Left lobe of liver (tissue), 1 donor: ENCODE data around the gene ZNF274. TPM values are rescaled to one million over a fixed set of nuclear protein-coding genes. Genes with fewer than 3 reads are reported as not detected.

Experiments
- total RNA-seq: library from RNA; stranded (reverse); gene quantifications from one replicate; pipeline ENCODE4 v1.2.1, GENCODE V29; 2021
- donor health status: DM: no; HTN: yes; CAD: no.

The ZNF274 gene
- total RNA-seq, 1 donor from 2014 or later: 13.7 TPM

Other genes starting within 250 kb of the ZNF274 start
- gene ZNF418, start 247.7 kb upstream of the ZNF274 start, total RNA-seq: 3.5 TPM
- 1.1 TPM for gene ZNF256, start 235.4 kb upstream of the ZNF274 start, total RNA-seq
- 1.1 TPM for gene C19orf18, start 208.5 kb upstream of the ZNF274 start, total RNA-seq
- gene ZNF606, start 180.2 kb upstream of the ZNF274 start, total RNA-seq: 9.2 TPM
- gene ZSCAN1, start 149.0 kb upstream of the ZNF274 start, total RNA-seq: not detected
- gene ZNF135, start 123.8 kb upstream of the ZNF274 start, total RNA-seq: 0.45 TPM
- gene ZSCAN18, start 84.8 kb upstream of the ZNF274 start, total RNA-seq: 15.4 TPM
- 5.7 TPM for gene ZNF329, start 32.3 kb upstream of the ZNF274 start, total RNA-seq
- 10.0 TPM for gene ZNF544, start 45.9 kb downstream of the ZNF274 start, total RNA-seq
- 1.8 TPM for gene ZNF8, start 95.9 kb downstream of the ZNF274 start, total RNA-seq
- 14.3 TPM for gene ERVK3-1, start 122.3 kb downstream of the ZNF274 start, total RNA-seq
- gene ZSCAN22, start 143.9 kb downstream of the ZNF274 start, total RNA-seq: 2.4 TPM
- gene A1BG, start 170.4 kb downstream of the ZNF274 start, total RNA-seq: 1,433 TPM
- gene ZNF497, start 179.7 kb downstream of the ZNF274 start, total RNA-seq: 2.4 TPM
- gene ZNF837, start 198.0 kb downstream of the ZNF274 start, total RNA-seq: 2.9 TPM
- 311 TPM for gene RPS5, start 204.2 kb downstream of the ZNF274 start, total RNA-seq
- not detected for gene RNF225, start 212.6 kb downstream of the ZNF274 start, total RNA-seq
- 5.8 TPM for gene ZNF584, start 225.6 kb downstream of the ZNF274 start, total RNA-seq